Left forelimb (tissue), 1 donor: ENCODE measurements around the gene ARMC9.

Experiments used
- DNase-seq: peaks from one replicate; pipeline ENCODE4 v3.0.0-alpha.2; 2018; ENCODE audit warnings: low spot score

The ARMC9 gene

GRCh38 chr2:231204581-231204980 lies 6.2 kb downstream of the ARMC9 start:
- DNase-seq: no peak

- DNase-seq: no peak
Measured at GRCh38 chr2:231207734-231208133, 9.3 kb downstream of the ARMC9 start.

DNA sequence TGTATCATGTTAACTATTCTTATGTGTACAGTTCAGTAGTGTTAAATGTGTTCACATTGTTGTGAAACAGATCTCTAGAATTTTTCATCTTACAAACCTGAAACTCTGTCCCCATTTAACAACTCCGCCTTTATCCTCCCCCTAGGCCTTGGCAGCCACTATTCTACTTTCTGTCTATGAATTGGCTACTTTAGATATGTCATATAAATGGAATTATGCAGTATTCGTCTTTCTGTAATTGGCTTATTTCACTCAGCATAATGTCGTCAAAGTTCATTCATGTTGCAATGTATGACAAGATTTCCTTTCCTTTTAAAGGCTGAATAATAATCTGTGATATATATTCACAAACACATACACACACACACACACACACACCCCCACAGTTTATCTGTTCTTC lies 12.4 kb downstream of the ARMC9 start:
- DNase-seq: no peak

GRCh38 chr2:231211486-231211885 lies 13.1 kb downstream of the ARMC9 start:
- DNase-seq: no peak

GRCh38 chr2:231212329-231212845 lies 14.0 kb downstream of the ARMC9 start:
- no peak for DNase-seq

GRCh38 chr2:231213931-231214642 lies 15.7 kb downstream of the ARMC9 start:
- DNase-seq: no peak

GRCh38 chr2:231218366-231218765 lies 19.9 kb downstream of the ARMC9 start:
- DNase-seq: no peak

DNA sequence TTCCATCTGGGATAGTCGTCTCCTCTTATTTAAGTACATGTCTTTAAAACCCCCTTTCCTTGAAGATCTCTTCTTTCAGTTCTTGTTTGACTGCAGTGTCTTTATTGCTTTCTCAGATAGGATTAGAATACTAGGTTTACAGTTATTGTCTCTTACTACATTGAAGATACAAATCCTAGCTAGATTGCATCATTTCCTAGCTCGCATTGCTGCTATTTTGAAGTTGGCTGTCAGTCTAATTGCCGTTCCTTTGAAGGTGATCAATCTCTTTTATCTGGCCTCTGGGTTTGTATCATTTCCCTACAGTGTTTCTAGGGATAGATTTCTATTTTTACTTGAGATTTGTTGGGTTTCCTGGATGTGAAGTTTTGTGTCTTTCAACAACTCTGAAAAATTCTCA lies 20.9 kb downstream of the ARMC9 start:
- DNase-seq: no peak

DNA sequence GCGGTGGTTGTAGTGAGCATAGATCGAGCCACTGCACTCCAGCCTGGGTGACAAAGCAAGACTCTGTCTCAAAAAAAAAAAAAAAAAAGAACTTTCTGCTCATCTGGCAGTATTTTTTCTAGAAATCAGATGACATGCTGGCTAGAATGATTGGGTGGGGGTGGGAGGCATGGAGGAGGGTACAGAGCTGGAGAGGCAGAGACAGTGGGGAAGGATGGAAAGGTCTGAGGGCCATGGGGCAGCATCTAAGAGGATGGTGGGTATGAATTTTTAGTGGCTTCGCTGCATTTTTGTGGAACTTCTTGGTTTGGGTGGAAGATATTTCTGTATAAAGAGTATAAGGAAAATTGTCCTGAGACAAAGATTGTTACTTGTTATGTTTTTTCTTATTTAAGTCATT lies 23.3 kb downstream of the ARMC9 start:
- no peak for DNase-seq

DNA sequence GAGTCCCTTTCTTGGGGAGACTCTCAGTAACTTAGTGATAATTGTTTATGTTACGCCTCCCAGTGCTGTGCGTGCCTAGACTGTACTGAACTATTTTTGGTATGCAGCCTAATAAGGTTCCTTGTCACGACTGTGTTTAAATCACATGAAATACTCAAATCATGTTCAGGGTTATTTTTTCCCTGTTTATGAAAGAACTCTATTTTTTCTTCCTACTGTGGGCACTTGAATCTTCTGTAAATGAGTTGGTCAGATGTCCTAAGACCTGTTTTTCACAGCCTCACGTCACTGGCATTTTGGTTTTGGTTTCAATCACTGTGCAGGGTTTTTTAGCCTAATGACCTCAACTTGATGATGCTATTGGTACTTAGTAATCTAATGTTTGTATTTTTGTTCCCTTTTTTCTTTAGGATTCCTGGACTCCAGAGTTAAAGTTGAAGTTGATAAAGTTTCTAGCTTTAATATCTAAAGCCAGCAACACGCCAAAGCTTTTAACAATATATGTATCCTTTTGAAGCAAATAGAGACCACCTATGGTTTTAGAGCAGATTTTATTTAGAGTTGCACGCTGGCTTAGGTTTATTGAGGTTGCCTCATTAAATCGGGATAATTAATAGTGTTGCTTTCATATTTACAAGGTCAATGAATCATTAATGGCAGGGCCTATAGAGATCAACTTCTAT lies 24.0 kb downstream of the ARMC9 start:
- DNase-seq: no peak

DNA sequence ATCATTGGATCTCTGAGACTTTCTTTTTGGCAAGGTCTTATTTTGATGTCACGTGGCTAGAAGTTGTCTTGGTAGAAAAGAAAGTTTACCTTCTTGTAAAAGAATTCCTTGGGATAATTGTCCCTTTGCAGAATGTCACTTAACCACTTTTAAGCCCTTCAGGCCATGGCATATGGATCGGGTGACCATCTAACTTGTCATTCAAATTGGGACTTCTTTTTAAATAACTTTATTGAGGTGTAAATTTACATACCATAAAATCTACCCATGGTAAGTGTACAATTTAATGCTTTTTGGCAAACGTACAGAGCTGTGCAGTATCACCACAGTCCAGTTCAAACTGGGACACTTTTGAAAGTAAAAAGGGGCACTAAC lies 24.6 kb downstream of the ARMC9 start:
- no peak for DNase-seq

- DNase-seq: no peak
Measured at GRCh38 chr2:231223458-231223976, 25.1 kb downstream of the ARMC9 start.

- DNase-seq: no peak
Measured at GRCh38 chr2:231227310-231228162, 29.1 kb downstream of the ARMC9 start.

DNA sequence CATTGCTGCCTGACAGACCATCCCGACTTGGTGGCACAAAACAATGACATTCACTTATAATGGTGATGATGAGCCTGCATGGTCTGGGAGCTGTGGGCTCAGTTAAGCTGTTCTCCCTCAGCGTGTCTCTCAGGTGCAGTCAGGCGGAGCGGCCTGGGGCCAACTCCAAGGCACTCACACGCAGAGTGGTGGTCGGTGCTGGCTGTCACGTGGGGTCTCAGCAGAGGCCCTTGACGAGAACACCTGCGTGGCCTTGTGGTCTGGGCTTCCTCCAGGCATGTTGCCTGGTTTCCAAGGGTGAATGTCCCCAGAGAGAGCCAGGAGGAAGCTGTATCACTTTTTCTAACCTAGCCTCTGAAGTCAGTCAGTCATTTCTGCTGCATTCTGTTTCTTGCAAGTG lies 29.8 kb downstream of the ARMC9 start:
- DNase-seq: no peak

- no peak for DNase-seq
Measured at GRCh38 chr2:231228974-231229529, 30.6 kb downstream of the ARMC9 start.

DNA sequence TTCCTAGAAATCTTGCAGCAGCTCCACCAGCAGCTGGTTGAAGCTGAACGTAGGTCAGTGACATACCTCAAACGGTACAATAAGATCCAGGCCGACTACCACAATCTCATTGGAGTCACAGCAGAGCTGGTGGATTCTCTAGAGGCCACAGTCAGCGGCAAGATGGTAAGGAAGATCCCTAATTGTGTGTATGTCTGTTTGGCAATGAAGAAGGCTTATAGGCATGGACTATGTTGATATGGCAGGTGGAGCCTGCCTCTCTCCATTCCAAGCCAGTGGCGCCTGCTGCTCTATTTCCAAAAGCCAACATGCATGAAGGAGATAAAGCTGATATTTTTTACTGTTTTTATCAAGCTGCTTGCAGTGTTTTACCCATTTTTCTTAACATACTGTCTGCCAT lies 36.8 kb downstream of the ARMC9 start:
- no peak for DNase-seq

DNA sequence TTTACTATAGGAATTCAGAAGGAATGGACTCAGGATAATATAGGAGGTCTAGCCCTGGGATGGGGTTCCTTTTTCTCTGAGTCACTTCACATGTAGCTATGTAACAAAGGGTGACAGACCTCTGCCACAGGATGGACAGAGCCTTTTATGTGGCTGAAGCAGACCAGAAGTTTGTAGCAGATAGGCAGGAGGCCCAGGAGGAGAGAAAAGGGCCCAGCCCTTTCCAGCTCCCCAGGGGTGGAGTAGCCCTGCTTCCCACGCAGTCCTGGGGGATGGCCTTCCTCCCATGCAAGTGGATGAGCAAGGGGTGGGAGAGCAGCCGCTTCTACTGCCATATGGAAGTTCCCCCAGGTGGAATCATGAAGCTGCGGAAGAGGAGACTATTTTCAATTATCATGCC lies 40.3 kb downstream of the ARMC9 start:
- no peak for DNase-seq

GRCh38 chr2:231239751-231240150 lies 41.3 kb downstream of the ARMC9 start:
- no peak for DNase-seq

- DNase-seq: no peak
Measured at GRCh38 chr2:231241755-231242507, 43.5 kb downstream of the ARMC9 start.

GRCh38 chr2:231243866-231244265 lies 45.4 kb downstream of the ARMC9 start:
- no peak for DNase-seq
